22Rv1 (cell line): ENCODE results near the gene SLC22A6.

ENCODE experiments used
- H3K27ac ChIP-seq: fragments of 450-650 bp; 2 replicates; pipeline ENCODE4 v1.5.1; 2017
- CTCF ChIP-seq: fragments of 450-650 bp; IDR thresholded peaks from 2 replicates; pipeline ENCODE4 v1.5.1; 2017; ENCODE audit warnings: mild to moderate bottlenecking
- ZFX ChIP-seq: fragments of 450-650 bp; IDR thresholded peaks from 2 replicates; pipeline ENCODE4 v1.6.1; 2017; ENCODE audit warnings: antibody characterized with exemption, borderline replicate concordance

Gene SLC22A6

GRCh38 chr11:63019506-63019905 is 34.7 kb upstream of the SLC22A6 start:
- no peak overlapping the region for H3K27ac ChIP-seq
- TF ChIP-seq ZFX (no peak), CTCF (no peak)

GRCh38 chr11:63017306-63017974 is 32.7 kb upstream of the SLC22A6 start:
- TF ChIP-seq CTCF, result no peak
- no peak for TF ChIP-seq ZFX
- H3K27ac ChIP-seq, result no peak overlapping the region

- TF ChIP-seq ZFX (no peak), CTCF (no peak)
- no peak within 1 kb of the TSS for H3K27ac ChIP-seq
Observed at GRCh38 chr11:63015521-63016215, 30.9 kb upstream of the SLC22A6 start, which contains the start of gene SLC22A8. Gene SLC22A8 (minus strand): TSS chr11:63015841. CDS start chr11:63014958, 883 bp downstream.

GRCh38 chr11:63014408-63015055 is 29.8 kb upstream of the SLC22A6 start:
- TF ChIP-seq CTCF, result no peak
- no peak for TF ChIP-seq ZFX
- no peak overlapping the region for H3K27ac ChIP-seq

- no peak overlapping the region for H3K27ac ChIP-seq
- TF ChIP-seq ZFX (no peak), CTCF (no peak)
Observed at GRCh38 chr11:63012839-63013238, 28.1 kb upstream of the SLC22A6 start.

GRCh38 chr11:63012430-63012829 is 27.7 kb upstream of the SLC22A6 start:
- TF ChIP-seq ZFX (no peak), CTCF (no peak)
- no peak overlapping the region for H3K27ac ChIP-seq
